Panc1 (cell line): ENCODE data around the gene SPHK2.

Experiments
- POLR2AphosphoS5 ChIP-seq: IDR thresholded peaks from 2 replicates; pipeline ENCODE4 v1.6.1; 2012; ENCODE audit warnings: mild to moderate bottlenecking, low read depth, low read length, moderate library complexity
- TCF7L2 ChIP-seq: IDR thresholded peaks from 2 replicates; pipeline ENCODE4 v1.6.1; 2011; ENCODE audit warnings: mild to moderate bottlenecking, low read depth, low read length, inconsistent platforms
- TF ChIP-seq, protein P1 (sequence below): fragments of 450-650 bp; IDR thresholded peaks from 2 replicates; pipeline ENCODE4 v1.5.1; 2017; ENCODE audit warnings: mild to moderate bottlenecking

DNA sequence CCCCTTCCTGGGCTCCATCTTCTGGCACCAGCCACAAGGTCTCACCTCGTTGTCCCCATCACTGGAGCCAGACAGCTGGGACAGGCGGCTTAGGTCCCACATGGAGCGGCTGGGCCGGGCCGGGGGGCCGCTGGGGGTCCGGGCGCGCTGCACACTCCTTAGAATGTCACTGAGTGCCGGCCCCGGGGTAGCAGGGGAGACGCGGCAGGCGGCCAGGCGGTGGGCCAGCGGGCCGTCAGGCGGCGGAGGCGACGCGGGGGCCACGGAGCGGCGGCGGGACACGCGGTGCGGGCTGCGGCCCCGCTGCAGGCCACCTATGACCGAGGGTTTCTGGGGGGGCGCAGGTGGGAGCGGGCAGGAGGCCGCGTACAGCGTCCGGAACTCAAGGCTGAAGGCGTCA, 15.9 kb upstream of the SPHK2 start:
- TF ChIP-seq, protein P1, sequence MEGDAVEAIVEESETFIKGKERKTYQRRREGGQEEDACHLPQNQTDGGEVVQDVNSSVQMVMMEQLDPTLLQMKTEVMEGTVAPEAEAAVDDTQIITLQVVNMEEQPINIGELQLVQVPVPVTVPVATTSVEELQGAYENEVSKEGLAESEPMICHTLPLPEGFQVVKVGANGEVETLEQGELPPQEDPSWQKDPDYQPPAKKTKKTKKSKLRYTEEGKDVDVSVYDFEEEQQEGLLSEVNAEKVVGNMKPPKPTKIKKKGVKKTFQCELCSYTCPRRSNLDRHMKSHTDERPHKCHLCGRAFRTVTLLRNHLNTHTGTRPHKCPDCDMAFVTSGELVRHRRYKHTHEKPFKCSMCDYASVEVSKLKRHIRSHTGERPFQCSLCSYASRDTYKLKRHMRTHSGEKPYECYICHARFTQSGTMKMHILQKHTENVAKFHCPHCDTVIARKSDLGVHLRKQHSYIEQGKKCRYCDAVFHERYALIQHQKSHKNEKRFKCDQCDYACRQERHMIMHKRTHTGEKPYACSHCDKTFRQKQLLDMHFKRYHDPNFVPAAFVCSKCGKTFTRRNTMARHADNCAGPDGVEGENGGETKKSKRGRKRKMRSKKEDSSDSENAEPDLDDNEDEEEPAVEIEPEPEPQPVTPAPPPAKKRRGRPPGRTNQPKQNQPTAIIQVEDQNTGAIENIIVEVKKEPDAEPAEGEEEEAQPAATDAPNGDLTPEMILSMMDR, result no peak
- TF ChIP-seq POLR2AphosphoS5 (no peak), TCF7L2 (no peak)
